Uterus (tissue), 4 donors: ENCODE measurements around the gene CLIC3. TPM values are rescaled to one million over a fixed set of nuclear protein-coding genes. Genes with fewer than 3 reads are reported as not detected.

Experiments used
- DNase-seq, 2 donors: peaks; one replicate each; pipeline ENCODE4 v3.0.0-alpha.2; 2019 to 2020
- H3K27ac ChIP-seq, 2 donors: fragments of 200-600 bp; sonication (generic); 1 replicate in 1 of 2; 2 replicates in 1 of 2; pipeline ENCODE4 v1.5.1; 2016 to 2018
- H3K27me3 ChIP-seq, 2 donors: fragments of 200-600 bp; sonication (generic); one replicate each; pipeline ENCODE4 v1.5.1; 2018 to 2019; ENCODE audit warnings: control low read depth in 1 of 2
- H3K36me3 ChIP-seq, 2 donors: fragments of 200-600 bp; sonication (generic); one replicate each; pipeline ENCODE4 v1.5.1; 2019; ENCODE audit warnings: control low read depth in 1 of 2
- H3K4me1 ChIP-seq, 2 donors: fragments of 200-600 bp; sonication (generic); one replicate each; pipeline ENCODE4 v1.5.1; 2018 to 2019; ENCODE audit warnings: control low read depth in 1 of 2
- H3K4me3 ChIP-seq, 2 donors: fragments of 200-600 bp; sonication (generic); 1 replicate in 1 of 2; 2 replicates in 1 of 2; pipeline ENCODE4 v1.5.1; 2018 to 2019; ENCODE audit warnings: mild to moderate bottlenecking in 1 of 2
- H3K9me3 ChIP-seq, 2 donors: fragments of 200-600 bp; sonication (generic); one replicate each; pipeline ENCODE4 v1.5.1; 2019; ENCODE audit warnings: control low read depth in 1 of 2
- POLR2A ChIP-seq, 2 donors: fragments of 450-650 bp; IDR thresholded peaks; one replicate each; pipeline ENCODE4 v1.6.1; 2016; ENCODE audit warnings: antibody characterized with exemption in 2 of 2, mild to moderate bottlenecking in 1 of 2, moderate library complexity in 1 of 2
- intact Hi-C: fragments of 100-400 bp; cut with DNase I; formaldehyde crosslinking; loops from one replicate; pipeline ENCODE4 v1.15.1; 2023; ENCODE audit warnings: low total_unique reads
- total RNA-seq, 4 donors: library from RNA; depleted of rRNA in 3 of 4; stranded (reverse); fragments of >200 nt in 3 of 4; gene quantifications; one replicate each; pipeline versions ENCODE4 v1.1.0 to v1.2.4, GENCODE V29; 2014 to 2023
- TF ChIP-seq, protein P1 (sequence below), 4 experiments: fragments of 200-600 bp in 2 of 4; fragments of 450-650 bp in 2 of 4; sonication (generic) in 2 of 4; IDR thresholded peaks; one replicate each; pipeline ENCODE4 v1.5.1; 2016 to 2019; ENCODE audit warnings: antibody characterized with exemption in 4 of 4, mild to moderate bottlenecking in 2 of 4, moderate library complexity in 1 of 4
- donor health status: DM: yes; HTN: yes; CAD: no.

CLIC3 gene
- total RNA-seq, 4 donors from 2014 or later: 1.5 TPM; not detected in 2

DNA sequence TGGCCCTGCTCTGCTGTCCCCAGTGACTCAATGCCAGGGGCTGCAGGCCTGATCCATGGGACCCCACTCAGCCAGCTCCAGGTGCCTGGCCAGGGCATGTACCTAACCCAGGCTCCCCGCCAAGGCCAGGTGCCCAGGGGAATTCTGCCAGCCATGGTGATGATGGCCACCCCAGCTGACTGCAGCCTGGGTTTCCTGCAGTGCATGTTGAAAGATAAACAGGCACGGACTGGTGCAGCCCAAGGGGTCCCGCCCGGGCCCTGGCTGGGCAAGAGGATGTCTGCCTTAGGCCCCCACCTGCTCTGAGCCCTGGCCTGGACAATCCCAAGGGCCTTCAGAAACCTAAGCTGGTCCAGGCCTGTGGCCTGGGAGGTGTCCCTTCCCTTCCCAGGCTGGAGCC lies 30.5 kb upstream of the CLIC3 start:
- Histone ChIP-seq H3K36me3 (no peaks in the 10 kb centered on the region), H3K4me3 (no peak overlapping the region), H3K9me3 (no peaks in the 10 kb centered on the region), H3K4me1 (peaks cover 0 to 18% of the 10 kb centered on the region in 2 donors), H3K27ac (no peak overlapping the region), H3K27me3 (no peaks in the 10 kb centered on the region)
- DNase-seq: no peak
- TF ChIP-seq, protein P1, sequence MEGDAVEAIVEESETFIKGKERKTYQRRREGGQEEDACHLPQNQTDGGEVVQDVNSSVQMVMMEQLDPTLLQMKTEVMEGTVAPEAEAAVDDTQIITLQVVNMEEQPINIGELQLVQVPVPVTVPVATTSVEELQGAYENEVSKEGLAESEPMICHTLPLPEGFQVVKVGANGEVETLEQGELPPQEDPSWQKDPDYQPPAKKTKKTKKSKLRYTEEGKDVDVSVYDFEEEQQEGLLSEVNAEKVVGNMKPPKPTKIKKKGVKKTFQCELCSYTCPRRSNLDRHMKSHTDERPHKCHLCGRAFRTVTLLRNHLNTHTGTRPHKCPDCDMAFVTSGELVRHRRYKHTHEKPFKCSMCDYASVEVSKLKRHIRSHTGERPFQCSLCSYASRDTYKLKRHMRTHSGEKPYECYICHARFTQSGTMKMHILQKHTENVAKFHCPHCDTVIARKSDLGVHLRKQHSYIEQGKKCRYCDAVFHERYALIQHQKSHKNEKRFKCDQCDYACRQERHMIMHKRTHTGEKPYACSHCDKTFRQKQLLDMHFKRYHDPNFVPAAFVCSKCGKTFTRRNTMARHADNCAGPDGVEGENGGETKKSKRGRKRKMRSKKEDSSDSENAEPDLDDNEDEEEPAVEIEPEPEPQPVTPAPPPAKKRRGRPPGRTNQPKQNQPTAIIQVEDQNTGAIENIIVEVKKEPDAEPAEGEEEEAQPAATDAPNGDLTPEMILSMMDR (IDR thresholded peaks at IDR 0.05): no peak
- no peak for TF ChIP-seq POLR2A (IDR thresholded peaks at IDR 0.05)
- intact Hi-C loops: no loop called here

DNA sequence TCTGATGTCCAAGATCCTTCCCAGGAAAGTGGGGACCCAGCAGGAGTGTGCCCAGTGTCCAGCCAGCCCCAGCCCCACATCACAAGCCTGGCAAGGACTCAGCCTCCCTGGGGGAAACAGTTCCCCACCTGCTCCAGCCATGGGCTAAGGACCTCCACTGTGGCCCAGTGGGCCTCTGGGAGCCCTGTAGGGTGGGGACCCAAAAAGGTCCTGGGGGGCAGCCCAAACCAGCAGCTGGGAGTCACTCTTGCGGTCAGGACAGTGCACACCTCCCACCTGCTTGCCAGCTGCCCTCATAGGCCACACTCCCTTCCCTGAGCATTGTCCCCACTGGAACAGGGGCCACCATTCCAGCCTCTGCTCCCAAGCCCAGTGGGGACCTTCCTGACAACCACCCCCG lies 30.0 kb upstream of the CLIC3 start:
- H3K4me3 ChIP-seq: no peak overlapping the region
- H3K27ac ChIP-seq: no peak overlapping the region
- intact Hi-C loops: no loop called here

DNA sequence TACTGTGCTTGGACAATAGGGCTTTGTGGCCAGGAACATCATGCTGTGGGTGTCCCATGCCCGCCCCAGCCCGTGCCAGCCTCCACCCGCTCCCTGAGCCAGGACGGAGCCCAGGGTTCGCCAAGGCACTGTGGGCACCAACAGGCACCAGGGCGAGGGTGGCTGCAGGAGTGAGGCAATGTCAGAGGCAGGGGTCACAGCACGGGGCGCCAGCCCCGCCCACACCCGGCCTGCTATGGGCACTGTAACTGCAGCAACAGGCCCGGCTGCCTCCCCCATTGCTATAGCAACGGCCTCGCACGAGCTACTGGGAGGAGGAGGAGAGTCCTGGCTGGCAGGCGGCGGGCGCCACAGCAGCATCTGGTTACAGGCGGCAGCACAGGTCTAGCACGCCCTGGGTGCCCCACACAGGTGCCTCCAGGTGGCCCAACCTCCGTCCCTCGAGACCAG lies 29.2 kb upstream of the CLIC3 start:
- intact Hi-C loops: no loop called here

More for the DNA sequence above, 30.0 kb upstream of the CLIC3 start:
- H3K27me3 ChIP-seq: no peaks in the 10 kb centered on the region
- no peaks in the 10 kb centered on the region for H3K36me3 ChIP-seq
- H3K9me3 ChIP-seq: no peaks in the 10 kb centered on the region
- TF ChIP-seq, protein P1 (IDR thresholded peaks at IDR 0.05): no peak
- TF ChIP-seq POLR2A (IDR thresholded peaks at IDR 0.05): no peak
- no peak for DNase-seq
- H3K4me1 ChIP-seq: peaks cover 0 to 18% of the 10 kb centered on the region in 2 donors

DNA sequence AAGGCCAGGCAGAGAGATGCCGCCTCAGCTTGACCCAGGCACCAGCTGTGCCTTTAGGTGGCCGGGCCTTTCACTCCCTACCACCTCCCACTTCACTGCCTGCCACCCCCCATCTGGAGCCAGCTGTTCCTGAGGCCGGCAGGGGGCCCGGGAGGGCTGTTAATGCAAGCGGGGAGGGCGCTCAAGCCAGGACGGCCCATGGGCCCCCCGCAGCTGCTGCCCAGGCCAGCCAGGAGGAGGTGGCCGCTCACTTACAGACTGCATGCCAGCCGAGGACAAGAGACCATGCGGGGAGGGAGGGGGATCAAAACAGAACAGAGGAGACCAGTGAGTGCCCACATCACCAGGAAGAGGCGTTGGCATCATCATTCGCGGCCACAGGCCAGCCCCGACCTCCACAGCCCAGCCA lies 27.2 kb upstream of the CLIC3 start:
- H3K27me3 ChIP-seq: no peaks in the 10 kb centered on the region
- TF ChIP-seq, protein P1 (IDR thresholded peaks at IDR 0.05): no peak
- TF ChIP-seq POLR2A (IDR thresholded peaks at IDR 0.05): no peak
- DNase-seq: no peak
- H3K4me1 ChIP-seq: peaks cover 0 to 9% of the 10 kb centered on the region in 2 donors
- no peaks in the 10 kb centered on the region for H3K36me3 ChIP-seq
- no peaks in the 10 kb centered on the region for H3K9me3 ChIP-seq
- H3K4me3 ChIP-seq: no peak overlapping the region
- no peak overlapping the region for H3K27ac ChIP-seq
- intact Hi-C loops: no loop called here

More for the DNA sequence above, 29.2 kb upstream of the CLIC3 start:
- DNase-seq: no peak
- Histone ChIP-seq H3K36me3 (no peaks in the 10 kb centered on the region), H3K27me3 (no peaks in the 10 kb centered on the region), H3K9me3 (no peaks in the 10 kb centered on the region), H3K4me1 (peaks cover 0 to 18% of the 10 kb centered on the region in 2 donors), H3K27ac (no peak overlapping the region), H3K4me3 (no peak overlapping the region)
- TF ChIP-seq POLR2A (IDR thresholded peaks at IDR 0.05): no peak
- TF ChIP-seq, protein P1 (IDR thresholded peaks at IDR 0.05): no peak

DNA sequence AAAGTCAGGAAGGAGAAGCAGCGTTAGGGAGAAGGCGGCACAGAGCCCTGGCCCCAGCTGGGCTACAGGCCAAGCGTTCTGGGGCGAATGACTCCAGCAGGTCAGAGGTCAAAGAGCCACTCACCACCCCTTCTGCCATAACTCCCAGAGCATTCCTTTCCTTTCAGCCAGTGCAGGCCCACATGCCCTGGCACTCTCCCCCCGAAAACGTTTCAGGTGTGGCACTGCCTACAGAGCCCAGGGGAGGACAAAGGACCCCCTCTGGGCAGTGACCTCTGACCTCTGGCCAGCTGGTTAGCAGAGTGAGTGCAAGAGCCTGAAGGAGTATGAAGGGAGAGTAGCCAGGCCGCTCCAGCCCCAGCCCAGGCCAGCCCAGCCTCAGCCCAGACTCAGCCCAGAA lies 26.8 kb upstream of the CLIC3 start:
- intact Hi-C loops: no loop called here
- TF ChIP-seq, protein P1 (IDR thresholded peaks at IDR 0.05): no peak
- no peak for TF ChIP-seq POLR2A (IDR thresholded peaks at IDR 0.05)

More for the DNA sequence above, 26.8 kb upstream of the CLIC3 start:
- Histone ChIP-seq H3K4me3 (no peak overlapping the region), H3K9me3 (no peaks in the 10 kb centered on the region), H3K4me1 (peaks cover 0 to 5% of the 10 kb centered on the region in 2 donors), H3K27ac (no peak overlapping the region), H3K36me3 (no peaks in the 10 kb centered on the region), H3K27me3 (no peaks in the 10 kb centered on the region)
- DNase-seq: no peak
